K562 (cell line): Measurements from ENCODE around the gene NUTF2. TPM values are rescaled to one million over a fixed set of nuclear protein-coding genes. Genes with fewer than 3 reads are reported as not detected.

Experiments used
- BRD4 ChIP-seq: fragments of 200-600 bp; sonication (generic); IDR thresholded peaks from 2 replicates; pipeline ENCODE4 v1.6.1; 2017; ENCODE audit warnings: inconsistent platforms
- CBX2 ChIP-seq: fragments of 200-600 bp; sonication (generic); IDR thresholded peaks from one replicate; pipeline ENCODE4 v1.6.1; 2012; ENCODE audit warnings: mild to moderate bottlenecking, low read length, inconsistent platforms; ENCODE audit not compliant: insufficient read depth, poor library complexity, severe bottlenecking
- CHCHD3 ChIP-seq: fragments of 250-450 bp; sonication (Bioruptor Pico); IDR thresholded peaks from 2 replicates; pipeline ENCODE4 v2.1.2; 2022; ENCODE audit warnings: mild to moderate bottlenecking
- DPF2 ChIP-seq: fragments of 450-650 bp; IDR thresholded peaks from 2 replicates; pipeline ENCODE4 v1.6.1; 2016
- ETV6 ChIP-seq, 3 experiments: fragments of 150-350 bp in 1 of 3; sonication (generic) in 1 of 3; formaldehyde crosslinking in 1 of 3; IDR thresholded peaks; 2 replicates each; pipeline versions ENCODE4 v1.6.1 to v1.8.0; 2014 to 2022; ENCODE audit warnings: borderline replicate concordance in 2 of 3, low read depth in 2 of 3, antibody characterized with exemption in 1 of 3, low read length in 1 of 3, mild to moderate bottlenecking in 1 of 3, missing genetic modification reagents in 1 of 3
- KHSRP ChIP-seq: fragments of 450-650 bp; IDR thresholded peaks from 2 replicates; pipeline ENCODE4 v1.6.1; 2017
- MAZ ChIP-seq, 2 experiments: fragments of 450-650 bp in 1 of 2; sonication (generic) in 1 of 2; formaldehyde crosslinking; IDR thresholded peaks in 1 of 2; conservative IDR thresholded peaks in 1 of 2; 2 replicates each; pipeline versions ENCODE4 v1.4.0 to v1.5.0; 2020; ENCODE audit warnings: mild to moderate bottlenecking in 1 of 2, missing genetic modification reagents in 1 of 2
- MEIS2 ChIP-seq: fragments of 450-650 bp; IDR thresholded peaks from 2 replicates; pipeline ENCODE4 v1.6.1; 2014; ENCODE audit warnings: mild to moderate bottlenecking; ENCODE audit not compliant: partially characterized antibody
- POLR2H ChIP-seq: IDR thresholded peaks from 2 replicates; pipeline ENCODE4 v1.6.1; 2016; ENCODE audit warnings: missing genetic modification characterization, low read depth, mild to moderate bottlenecking, control low read depth, missing compliant biosample characterization, moderate library complexity
- POLR3G ChIP-seq: IDR thresholded peaks from 2 replicates; pipeline ENCODE4 v1.6.1; 2011; ENCODE audit not compliant: insufficient read length, insufficient replicate concordance; ENCODE audit errors: extremely low read depth
- SMAD3 ChIP-seq: fragments of 450-650 bp; formaldehyde crosslinking; conservative IDR thresholded peaks from 2 replicates; pipeline ENCODE4 v1.4.0; 2020; ENCODE audit warnings: mild to moderate bottlenecking
- SMARCA4 ChIP-seq: fragments of 450-650 bp; IDR thresholded peaks from 2 replicates; pipeline ENCODE4 v1.6.1; 2016
- SREBF1 ChIP-seq: fragments of 150-350 bp; IDR thresholded peaks from 2 replicates; pipeline ENCODE4 v1.6.1; 2014; ENCODE audit warnings: antibody characterized with exemption, low read depth, low read length, borderline replicate concordance
- ZFP1 ChIP-seq: fragments of 450-650 bp; formaldehyde crosslinking; IDR thresholded peaks from 2 replicates; pipeline ENCODE4 v1.4.0; 2020; ENCODE audit warnings: mild to moderate bottlenecking, mixed read lengths
- ZNF324 ChIP-seq: fragments of 250-450 bp; sonication (Bioruptor Pico); IDR thresholded peaks from 2 replicates; pipeline ENCODE4 v1.4.0; 2020; ENCODE audit warnings: mild to moderate bottlenecking
- ZSCAN32 ChIP-seq: fragments of 450-650 bp; formaldehyde crosslinking; IDR thresholded peaks from 2 replicates; pipeline ENCODE4 v1.4.0; 2020; ENCODE audit warnings: mild to moderate bottlenecking, moderate library complexity
- polyA plus RNA-seq, 8 experiments: library from polyadenylated mRNA; depleted of rRNA in 4 of 8; stranded (reverse) in 5 of 8; unstranded in 3 of 8; fragments of >200 nt; fragmentation: Nextera tagmentation in 2 of 8; fragmentation: Illumina TruSeq in 1 of 8; extraction: Ambion mirVana in 2 of 8; extraction: Trizol in 1 of 8; gene quantifications; 2 replicates each; pipeline versions ENCODE4 v1.2.1 to v1.2.3, GENCODE V29; 2011 to 2014; ENCODE audit warnings: inconsistent platforms in 1 of 8, missing spikeins in 1 of 8
- total RNA-seq, 7 experiments: library from RNA; depleted of rRNA in 6 of 7; stranded (reverse); fragments of >200 nt in 6 of 7; fragmentation: Illumina TruSeq in 2 of 7; extraction: Trizol in 2 of 7; gene quantifications; 2 replicates each; pipeline versions ENCODE4 v1.2.1 to v1.2.3, GENCODE V29; 2011 to 2021; ENCODE audit warnings: low replicate concordance in 1 of 7
- TF ChIP-seq, protein P1 (sequence below): fragments of 250-450 bp; sonication (Bioruptor Pico); IDR thresholded peaks from 2 replicates; pipeline ENCODE4 v1.9.0; 2021; ENCODE audit warnings: mild to moderate bottlenecking
- TF ChIP-seq, protein P2 (sequence below): sonication (generic); formaldehyde crosslinking; IDR thresholded peaks from 2 replicates; pipeline ENCODE4 v1.8.0; 2022; ENCODE audit warnings: mild to moderate bottlenecking, missing genetic modification reagents, borderline replicate concordance
- TF ChIP-seq, protein P3 (sequence below): fragments of 250-450 bp; sonication (Bioruptor Pico); IDR thresholded peaks from 2 replicates; pipeline ENCODE4 v1.4.0; 2020; ENCODE audit warnings: mild to moderate bottlenecking
- TF ChIP-seq, protein P4 (sequence below): fragments of 250-450 bp; sonication (Bioruptor Pico); IDR thresholded peaks from 2 replicates; pipeline ENCODE4 v1.5.1; 2021; ENCODE audit warnings: mild to moderate bottlenecking

NUTF2 gene
- total and polyA plus RNA-seq, 9 of the 15 experiments (the other 6 are each of a cell fraction or from before 2014, with no cell fraction given): 106 to 248 (median 147) TPM

DNA sequence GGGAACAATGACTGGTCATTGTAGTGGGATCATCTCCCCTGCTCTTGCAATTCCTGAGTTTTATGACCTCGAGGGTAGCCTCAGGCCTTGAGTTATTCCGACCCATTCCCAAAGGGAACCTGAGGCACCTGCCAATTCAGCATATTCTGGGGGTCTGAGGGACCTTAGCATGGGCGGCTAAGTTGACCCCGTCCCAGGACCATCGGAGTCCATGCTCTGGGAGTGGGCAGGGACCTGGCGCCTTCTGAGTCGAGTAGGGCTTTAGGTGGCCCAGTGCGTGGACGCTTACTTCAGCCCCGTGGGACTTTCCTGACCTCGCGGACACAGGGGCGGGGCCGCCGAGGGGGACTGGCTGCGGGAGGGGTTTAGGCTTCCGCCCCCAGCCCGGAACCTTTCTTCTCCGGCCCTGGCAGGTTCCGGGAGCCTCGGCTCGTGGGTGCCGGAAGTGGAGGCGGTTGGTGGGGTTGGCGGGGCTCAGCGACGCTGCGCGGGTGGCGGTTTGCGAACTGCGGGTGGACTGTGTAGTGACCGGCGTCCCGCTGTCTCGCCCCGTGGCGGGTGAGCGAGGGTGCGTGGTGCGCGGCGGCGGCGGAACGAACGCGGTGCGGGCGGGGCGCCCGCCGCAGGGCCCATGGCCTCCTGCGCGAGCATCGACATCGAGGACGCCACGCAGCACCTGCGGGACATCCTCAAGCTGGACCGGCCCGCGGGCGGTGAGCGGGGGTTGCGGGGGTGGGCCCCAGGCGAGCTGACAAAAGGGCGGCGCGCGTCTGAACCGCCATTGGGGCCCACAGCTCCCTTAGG is 26.1 kb downstream of the NUTF2 start, which contains the start of gene EDC4 (continued):
- TF ChIP-seq ZFP1 (CRISPR knock-in tag): peak; percentile 45; the same call in 1 of the 2 replicates
- no peak for TF ChIP-seq CBX2
- TF ChIP-seq, protein P1, sequence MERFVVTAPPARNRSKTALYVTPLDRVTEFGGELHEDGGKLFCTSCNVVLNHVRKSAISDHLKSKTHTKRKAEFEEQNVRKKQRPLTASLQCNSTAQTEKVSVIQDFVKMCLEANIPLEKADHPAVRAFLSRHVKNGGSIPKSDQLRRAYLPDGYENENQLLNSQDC (CRISPR knock-in tag): peak; percentile 90; the same call in 1 of the 2 replicates
- no peak for TF ChIP-seq DPF2
- no peak for TF ChIP-seq ETV6 (IDR thresholded peaks at IDR 0.05; ENCODE audit: borderline replicate concordance in 1 of 2, low read depth in 2 of 2, low read length in 1 of 2)
- TF ChIP-seq ETV6 (CRISPR knock-in tag; IDR thresholded peaks at IDR 0.05; ENCODE audit: borderline replicate concordance): peak; percentile 81; the same call in 1 of the 2 replicates
- TF ChIP-seq, protein P2, sequence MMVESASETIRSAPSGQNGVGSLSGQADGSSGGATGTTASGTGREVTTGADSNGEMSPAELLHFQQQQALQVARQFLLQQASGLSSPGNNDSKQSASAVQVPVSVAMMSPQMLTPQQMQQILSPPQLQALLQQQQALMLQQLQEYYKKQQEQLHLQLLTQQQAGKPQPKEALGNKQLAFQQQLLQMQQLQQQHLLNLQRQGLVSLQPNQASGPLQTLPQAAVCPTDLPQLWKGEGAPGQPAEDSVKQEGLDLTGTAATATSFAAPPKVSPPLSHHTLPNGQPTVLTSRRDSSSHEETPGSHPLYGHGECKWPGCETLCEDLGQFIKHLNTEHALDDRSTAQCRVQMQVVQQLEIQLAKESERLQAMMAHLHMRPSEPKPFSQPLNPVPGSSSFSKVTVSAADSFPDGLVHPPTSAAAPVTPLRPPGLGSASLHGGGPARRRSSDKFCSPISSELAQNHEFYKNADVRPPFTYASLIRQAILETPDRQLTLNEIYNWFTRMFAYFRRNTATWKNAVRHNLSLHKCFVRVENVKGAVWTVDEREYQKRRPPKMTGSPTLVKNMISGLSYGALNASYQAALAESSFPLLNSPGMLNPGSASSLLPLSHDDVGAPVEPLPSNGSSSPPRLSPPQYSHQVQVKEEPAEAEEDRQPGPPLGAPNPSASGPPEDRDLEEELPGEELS (CRISPR knock-in tag): peak; percentile 81; the same call in 1 of the 2 replicates
- TF ChIP-seq MAZ (CRISPR knock-in tag; conservative IDR thresholded peaks at IDR 0.05 in 1 of 2, IDR thresholded peaks at IDR 0.05 in 1 of 2): peak; percentile 97 to 99
- 0 out of 2 replicates have a peak, but pooled peaks have one; percentile 42 for TF ChIP-seq SMAD3 (CRISPR knock-in tag)
- no peak for TF ChIP-seq ZNF324 (CRISPR knock-in tag)
- TF ChIP-seq MEIS2: no peak
- no peak for TF ChIP-seq SREBF1
- TF ChIP-seq, protein P3, sequence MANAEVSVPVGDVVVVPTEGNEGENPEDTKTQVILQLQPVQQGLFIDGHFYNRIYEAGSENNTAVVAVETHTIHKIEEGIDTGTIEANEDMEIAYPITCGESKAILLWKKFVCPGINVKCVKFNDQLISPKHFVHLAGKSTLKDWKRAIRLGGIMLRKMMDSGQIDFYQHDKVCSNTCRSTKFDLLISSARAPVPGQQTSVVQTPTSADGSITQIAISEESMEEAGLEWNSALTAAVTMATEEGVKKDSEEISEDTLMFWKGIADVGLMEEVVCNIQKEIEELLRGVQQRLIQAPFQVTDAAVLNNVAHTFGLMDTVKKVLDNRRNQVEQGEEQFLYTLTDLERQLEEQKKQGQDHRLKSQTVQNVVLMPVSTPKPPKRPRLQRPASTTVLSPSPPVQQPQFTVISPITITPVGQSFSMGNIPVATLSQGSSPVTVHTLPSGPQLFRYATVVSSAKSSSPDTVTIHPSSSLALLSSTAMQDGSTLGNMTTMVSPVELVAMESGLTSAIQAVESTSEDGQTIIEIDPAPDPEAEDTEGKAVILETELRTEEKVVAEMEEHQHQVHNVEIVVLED (CRISPR knock-in tag): peak; percentile 57
- TF ChIP-seq CHCHD3 (CRISPR knock-in tag): no peak
- TF ChIP-seq POLR3G: no peak
- TF ChIP-seq ZSCAN32 (CRISPR knock-in tag): peak; percentile 22; the same call in 1 of the 2 replicates
- TF ChIP-seq KHSRP: no peak
- TF ChIP-seq SMARCA4: no peak
- TF ChIP-seq, protein P4, sequence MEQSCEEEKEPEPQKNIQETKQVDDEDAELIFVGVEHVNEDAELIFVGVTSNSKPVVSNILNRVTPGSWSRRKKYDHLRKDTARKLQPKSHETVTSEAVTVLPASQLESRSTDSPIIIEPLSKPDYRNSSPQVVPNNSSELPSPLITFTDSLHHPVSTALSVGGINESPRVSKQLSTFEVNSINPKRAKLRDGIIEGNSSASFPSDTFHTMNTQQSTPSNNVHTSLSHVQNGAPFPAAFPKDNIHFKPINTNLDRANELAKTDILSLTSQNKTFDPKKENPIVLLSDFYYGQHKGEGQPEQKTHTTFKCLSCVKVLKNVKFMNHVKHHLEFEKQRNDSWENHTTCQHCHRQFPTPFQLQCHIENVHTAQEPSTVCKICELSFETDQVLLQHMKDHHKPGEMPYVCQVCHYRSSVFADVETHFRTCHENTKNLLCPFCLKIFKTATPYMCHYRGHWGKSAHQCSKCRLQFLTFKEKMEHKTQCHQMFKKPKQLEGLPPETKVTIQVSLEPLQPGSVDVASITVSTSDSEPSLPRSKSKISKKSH (CRISPR knock-in tag): no peak
- peak; percentile 72 for TF ChIP-seq POLR2H
- no peak for TF ChIP-seq BRD4
